PC-9 (cell line): ENCODE results near the gene MYO16.

ENCODE experiments used
- EZH2 ChIP-seq: fragments of 200-600 bp; sonication (generic); IDR thresholded peaks from 2 replicates; pipeline ENCODE4 v1.8.0; 2017; ENCODE audit warnings: antibody characterized with exemption, low read depth
- TF ChIP-seq, protein P1 (sequence below): fragments of 200-600 bp; sonication (generic); conservative IDR thresholded peaks from 2 replicates; pipeline ENCODE4 v1.6.1; 2017; ENCODE audit warnings: mixed run types, antibody characterized with exemption, mild to moderate bottlenecking, moderate library complexity

DNA sequence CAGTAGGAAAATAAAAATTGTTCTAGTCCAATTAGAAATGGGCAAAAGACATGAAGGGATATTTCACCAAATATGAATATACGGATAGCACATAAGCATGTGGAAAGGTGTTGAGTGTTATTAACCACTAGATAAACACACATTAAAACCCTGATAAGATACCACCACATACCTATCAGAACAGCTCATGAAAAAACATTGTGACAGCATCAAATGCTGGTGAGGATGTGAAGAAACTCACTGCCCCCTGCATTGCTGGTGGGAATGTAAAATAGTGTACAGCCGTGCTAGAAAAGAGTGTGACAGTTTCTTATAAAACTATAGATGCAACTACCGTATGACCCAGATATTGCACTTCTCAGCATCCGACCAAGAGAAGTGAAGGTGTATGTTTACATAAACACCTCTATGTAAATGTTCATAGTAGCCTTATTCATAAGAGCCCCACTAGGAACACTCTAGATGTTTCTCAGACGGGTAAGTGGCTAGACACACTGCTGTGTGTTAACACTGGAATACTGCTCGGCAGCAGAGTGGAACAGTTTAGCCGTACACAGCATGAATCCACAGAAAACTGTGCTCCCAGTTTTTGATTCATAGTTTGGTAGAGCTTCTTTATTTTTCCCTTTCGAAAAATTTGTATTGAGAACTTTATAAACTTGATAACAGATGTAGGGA is 321.1 kb downstream of the MYO16 start:
- TF ChIP-seq, protein P1, sequence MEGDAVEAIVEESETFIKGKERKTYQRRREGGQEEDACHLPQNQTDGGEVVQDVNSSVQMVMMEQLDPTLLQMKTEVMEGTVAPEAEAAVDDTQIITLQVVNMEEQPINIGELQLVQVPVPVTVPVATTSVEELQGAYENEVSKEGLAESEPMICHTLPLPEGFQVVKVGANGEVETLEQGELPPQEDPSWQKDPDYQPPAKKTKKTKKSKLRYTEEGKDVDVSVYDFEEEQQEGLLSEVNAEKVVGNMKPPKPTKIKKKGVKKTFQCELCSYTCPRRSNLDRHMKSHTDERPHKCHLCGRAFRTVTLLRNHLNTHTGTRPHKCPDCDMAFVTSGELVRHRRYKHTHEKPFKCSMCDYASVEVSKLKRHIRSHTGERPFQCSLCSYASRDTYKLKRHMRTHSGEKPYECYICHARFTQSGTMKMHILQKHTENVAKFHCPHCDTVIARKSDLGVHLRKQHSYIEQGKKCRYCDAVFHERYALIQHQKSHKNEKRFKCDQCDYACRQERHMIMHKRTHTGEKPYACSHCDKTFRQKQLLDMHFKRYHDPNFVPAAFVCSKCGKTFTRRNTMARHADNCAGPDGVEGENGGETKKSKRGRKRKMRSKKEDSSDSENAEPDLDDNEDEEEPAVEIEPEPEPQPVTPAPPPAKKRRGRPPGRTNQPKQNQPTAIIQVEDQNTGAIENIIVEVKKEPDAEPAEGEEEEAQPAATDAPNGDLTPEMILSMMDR: no peak
- TF ChIP-seq EZH2: no peak
